Lower leg skin (tissue), 4 donors: Measurements from ENCODE around the gene CCDC28B. TPM values are rescaled to one million over a fixed set of nuclear protein-coding genes. Genes with fewer than 3 reads are reported as not detected.
A peak's percentile ranks its signal among the peaks of the same experiment; 100 is the strongest.

Source experiments
- DNase-seq, 2 donors: peaks; one replicate each; pipeline ENCODE4 v3.0.0-alpha.2; 2019; ENCODE audit warnings: low spot score in 2 of 2
- H3K4me3 ChIP-seq: fragments of 200-600 bp; sonication (generic); 2 replicates; pipeline ENCODE4 v1.5.1; 2017; ENCODE audit warnings: mild to moderate bottlenecking, low read depth; ENCODE audit not compliant: poor library complexity, severe bottlenecking
- POLR2A ChIP-seq, 2 donors: fragments of 450-650 bp; IDR thresholded peaks; one replicate each; pipeline ENCODE4 v1.6.1; 2016 to 2017; ENCODE audit warnings: antibody characterized with exemption in 2 of 2, mild to moderate bottlenecking in 1 of 2, moderate library complexity in 1 of 2
- WGBS, 2 donors: methylation state at CpG; one replicate each; pipeline ENCODE4 v1.1.5; 2018; 5-methylcytosine and 5-hydroxymethylcytosine counted together
- intact Hi-C: fragments of 100-400 bp; cut with DNase I; formaldehyde crosslinking; loops from one replicate; pipeline ENCODE4 v1.15.0; 2023; ENCODE audit warnings: low total_unique reads
- total RNA-seq, 4 donors: library from RNA; depleted of rRNA; stranded (reverse); fragments of >200 nt; gene quantifications; one replicate each; pipeline ENCODE4 v1.1.0, GENCODE V29; 2016
- TF ChIP-seq, protein P1 (sequence below), 3 donors: fragments of 450-650 bp; IDR thresholded peaks; one replicate each; pipeline ENCODE4 v1.5.1; 2016; ENCODE audit warnings: antibody characterized with exemption in 3 of 3, mild to moderate bottlenecking in 3 of 3, moderate library complexity in 2 of 3

Gene CCDC28B
- total RNA-seq, 4 donors from 2014 or later = 2.0 to 3.6 (median 3.3) TPM

DNA sequence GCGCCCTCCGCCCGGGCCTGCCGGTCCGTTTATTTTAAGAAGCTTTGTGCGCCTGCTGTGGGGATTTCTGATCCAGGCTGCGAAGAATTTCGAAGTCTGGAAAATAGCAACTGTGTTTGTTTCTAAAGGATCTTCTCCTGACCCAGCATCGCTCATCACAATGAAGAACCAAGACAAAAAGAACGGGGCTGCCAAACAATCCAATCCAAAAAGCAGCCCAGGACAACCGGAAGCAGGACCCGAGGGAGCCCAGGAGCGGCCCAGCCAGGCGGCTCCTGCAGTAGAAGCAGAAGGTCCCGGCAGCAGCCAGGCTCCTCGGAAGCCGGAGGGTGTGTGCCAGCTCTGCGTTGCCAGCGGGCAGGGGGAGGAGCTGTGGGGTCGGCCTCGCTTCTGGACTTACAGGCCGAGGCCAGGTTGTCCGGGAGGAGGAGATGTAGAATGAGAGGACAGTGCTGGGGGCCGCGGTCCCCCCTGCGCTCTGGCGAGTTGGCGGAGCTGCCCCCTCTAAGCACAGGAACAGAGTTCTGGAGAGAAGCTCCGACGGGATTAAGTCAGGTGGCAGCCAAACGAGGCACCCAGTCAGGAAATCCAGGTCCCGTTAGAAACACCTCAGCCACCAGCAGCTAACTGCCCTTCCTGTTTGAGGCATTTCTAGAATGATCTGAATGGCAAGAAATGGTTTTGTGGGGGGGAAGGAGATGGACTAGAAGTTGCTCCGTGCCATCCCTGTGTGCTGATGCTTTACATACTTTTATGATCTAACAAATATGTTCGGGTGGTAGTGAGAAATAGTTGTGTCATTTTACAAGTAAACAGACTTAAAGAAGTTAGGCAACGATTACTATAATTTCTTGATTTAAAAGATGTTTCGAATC lies 20.0 kb upstream of the CCDC28B start:
- intact Hi-C loops = no loop called here
- peak overlapping the region; percentile 48 for H3K4me3 ChIP-seq
- no peak for DNase-seq
- no peak for TF ChIP-seq POLR2A (IDR thresholded peaks at IDR 0.05)
- TF ChIP-seq, protein P1, sequence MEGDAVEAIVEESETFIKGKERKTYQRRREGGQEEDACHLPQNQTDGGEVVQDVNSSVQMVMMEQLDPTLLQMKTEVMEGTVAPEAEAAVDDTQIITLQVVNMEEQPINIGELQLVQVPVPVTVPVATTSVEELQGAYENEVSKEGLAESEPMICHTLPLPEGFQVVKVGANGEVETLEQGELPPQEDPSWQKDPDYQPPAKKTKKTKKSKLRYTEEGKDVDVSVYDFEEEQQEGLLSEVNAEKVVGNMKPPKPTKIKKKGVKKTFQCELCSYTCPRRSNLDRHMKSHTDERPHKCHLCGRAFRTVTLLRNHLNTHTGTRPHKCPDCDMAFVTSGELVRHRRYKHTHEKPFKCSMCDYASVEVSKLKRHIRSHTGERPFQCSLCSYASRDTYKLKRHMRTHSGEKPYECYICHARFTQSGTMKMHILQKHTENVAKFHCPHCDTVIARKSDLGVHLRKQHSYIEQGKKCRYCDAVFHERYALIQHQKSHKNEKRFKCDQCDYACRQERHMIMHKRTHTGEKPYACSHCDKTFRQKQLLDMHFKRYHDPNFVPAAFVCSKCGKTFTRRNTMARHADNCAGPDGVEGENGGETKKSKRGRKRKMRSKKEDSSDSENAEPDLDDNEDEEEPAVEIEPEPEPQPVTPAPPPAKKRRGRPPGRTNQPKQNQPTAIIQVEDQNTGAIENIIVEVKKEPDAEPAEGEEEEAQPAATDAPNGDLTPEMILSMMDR (IDR thresholded peaks at IDR 0.05) = no peak
- 3% methylated on average over 35 to 36 of the region's 36 CpGs for WGBS, 2 donors

DNA sequence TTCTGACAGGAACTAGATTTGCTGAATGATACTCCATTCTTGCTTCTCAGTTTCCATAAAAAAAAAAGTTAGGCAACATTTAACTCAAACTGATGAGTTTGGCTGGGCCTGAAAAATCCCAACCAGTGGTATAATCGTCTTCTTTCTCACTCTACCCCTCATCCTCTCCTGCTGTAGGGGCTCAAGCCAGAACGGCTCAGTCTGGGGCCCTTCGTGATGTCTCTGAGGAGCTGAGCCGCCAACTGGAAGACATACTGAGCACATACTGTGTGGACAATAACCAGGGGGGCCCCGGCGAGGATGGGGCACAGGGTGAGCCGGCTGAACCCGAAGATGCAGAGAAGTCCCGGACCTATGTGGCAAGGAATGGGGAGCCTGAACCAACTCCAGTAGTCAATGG lies 19.3 kb upstream of the CCDC28B start:
- TF ChIP-seq POLR2A (IDR thresholded peaks at IDR 0.05) = no peak
- TF ChIP-seq, protein P1 (IDR thresholded peaks at IDR 0.05) = no peak
- DNase-seq = no peak
- WGBS, 2 donors = 47 to 59% methylated on average over 9 of the region's 9 CpGs
- intact Hi-C loops = no loop called here
- no peak overlapping the region for H3K4me3 ChIP-seq

- no peak for TF ChIP-seq POLR2A (IDR thresholded peaks at IDR 0.05)
- TF ChIP-seq, protein P1 (IDR thresholded peaks at IDR 0.05) = no peak
- DNase-seq = no peak
- no peak overlapping the region for H3K4me3 ChIP-seq
- 53 to 55% methylated on average over 5 of the region's 5 CpGs for WGBS, 2 donors
- intact Hi-C loops = no loop called here
Observed at GRCh38 chr1:32181563-32181962, 18.8 kb upstream of the CCDC28B start.

DNA sequence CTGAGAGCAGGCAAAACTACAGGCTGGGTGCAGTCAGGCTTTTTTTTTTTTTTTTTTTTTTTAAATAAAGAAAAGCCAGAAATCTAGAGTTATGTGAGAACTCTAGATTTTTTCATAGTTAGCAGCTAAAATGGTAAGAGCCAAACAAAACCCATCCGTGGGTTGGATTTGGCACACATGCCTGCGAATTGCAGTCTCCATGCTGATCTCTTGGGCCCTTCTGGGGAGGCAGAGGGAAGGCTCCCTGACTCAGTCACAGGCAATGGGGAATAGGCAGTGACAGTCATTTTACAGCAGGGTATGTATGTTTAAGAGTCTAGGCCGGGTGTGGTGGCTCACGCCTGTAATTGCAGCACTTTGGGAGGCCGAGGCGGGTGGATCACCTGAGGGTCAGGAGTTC lies 18.3 kb upstream of the CCDC28B start:
- intact Hi-C loops = no loop called here
- DNase-seq = no peak
- TF ChIP-seq, protein P1 (IDR thresholded peaks at IDR 0.05) = no peak
- no peak for TF ChIP-seq POLR2A (IDR thresholded peaks at IDR 0.05)
- 73% methylated on average over 6 of the region's 6 CpGs for WGBS, 2 donors
- no peak overlapping the region for H3K4me3 ChIP-seq

DNA sequence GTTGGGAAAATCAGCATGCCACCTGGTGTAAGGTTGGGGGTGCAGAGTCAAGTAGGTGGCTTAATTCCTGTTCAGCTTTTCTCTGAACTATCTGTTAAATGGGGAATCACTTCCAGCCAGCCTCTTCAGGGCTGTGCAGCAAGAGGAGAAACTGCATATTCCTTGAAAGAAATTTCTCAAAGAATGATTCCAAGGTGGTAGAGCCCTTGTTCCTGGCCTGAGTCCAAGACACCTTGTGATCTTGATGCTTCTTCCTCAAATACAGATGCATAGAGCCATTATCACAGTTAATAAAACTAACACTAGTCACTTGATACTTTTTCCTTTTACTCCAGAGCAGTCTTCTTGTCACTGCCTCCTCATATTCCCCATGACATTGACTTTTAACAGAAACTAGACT lies 15.7 kb upstream of the CCDC28B start:
- intact Hi-C loops = no loop called here
- DNase-seq = no peak
- TF ChIP-seq, protein P1 (IDR thresholded peaks at IDR 0.05) = no peak
- TF ChIP-seq POLR2A (IDR thresholded peaks at IDR 0.05) = no peak
- H3K4me3 ChIP-seq = no peak overlapping the region
